Caco-2 (cell line): ENCODE results near the gene FBXO5. TPM values are rescaled to one million over a fixed set of nuclear protein-coding genes. Genes with fewer than 3 reads are reported as not detected.

Experiments
- BruUV-seq: library from RNA; stranded (reverse); fragments of 400-500 nt; replicated peaks from 2 replicates; lab custom pipeline; 2021; lab: Mats Ljungman, UMichigan
- CTCF ChIA-PET: fragments of 300-600 bp; sonication (Branson Sonifier 250); formaldehyde crosslinking; loops from one replicate; lab custom pipeline; 2022; ENCODE audit warnings: antibody characterized with exemption; lab: Charles Lee
- POLR2A ChIA-PET: fragments of 300-600 bp; sonication (Branson Sonifier 250); formaldehyde crosslinking; loops from one replicate; lab custom pipeline; 2022; ENCODE audit warnings: antibody characterized with exemption; lab: Charles Lee
- DNase-seq, 2 experiments: peaks; one replicate each; pipeline versions ENCODE4 v3.0.0 to v3.0.0-alpha.2; 2020 to 2022
- H3K27me3 ChIP-seq: replicated peaks from 2 replicates; pipeline ENCODE4 v1.6.0; 2011; ENCODE audit warnings: low read length; ENCODE audit not compliant: control insufficient read depth, insufficient read depth
- H3K36me3 ChIP-seq: 2 replicates; pipeline ENCODE4 v1.5.1; 2011; ENCODE audit warnings: low read length; ENCODE audit not compliant: control insufficient read depth, insufficient read depth
- H3K4me1 ChIP-seq: fragments of 250-450 bp; sonication (Bioruptor Pico); 2 replicates; pipeline ENCODE4 v1.5.1; 2020; ENCODE audit warnings: mild to moderate bottlenecking
- H3K4me3 ChIP-seq: 2 replicates; pipeline ENCODE4 v1.5.1; 2011; ENCODE audit warnings: low read depth, mild to moderate bottlenecking, control low read depth, low read length
- H3K9me3 ChIP-seq: fragments of 250-450 bp; sonication (Bioruptor Pico); 2 replicates; pipeline ENCODE4 v1.5.1; 2020; ENCODE audit warnings: mild to moderate bottlenecking, moderate library complexity
- H3K27ac Mint-ChIP-seq: one replicate; pipeline ENCODE4 v1.8.0; 2022; ENCODE audit warnings: mixed read lengths; ENCODE audit not compliant: unreplicated experiment
- H3K27me3 Mint-ChIP-seq: one replicate; pipeline ENCODE4 v1.8.0; 2022; ENCODE audit warnings: mixed read lengths; ENCODE audit not compliant: insufficient read depth, unreplicated experiment
- H3K36me3 Mint-ChIP-seq: one replicate; pipeline ENCODE4 v1.8.0; 2022; ENCODE audit warnings: mild to moderate bottlenecking, mixed read lengths; ENCODE audit not compliant: insufficient read depth, unreplicated experiment
- H3K4me1 Mint-ChIP-seq: one replicate; pipeline ENCODE4 v1.8.0; 2022; ENCODE audit warnings: low read depth, mixed read lengths; ENCODE audit not compliant: unreplicated experiment
- H3K4me3 Mint-ChIP-seq: one replicate; pipeline ENCODE4 v1.8.0; 2022; ENCODE audit warnings: mild to moderate bottlenecking, moderate library complexity, mixed read lengths; ENCODE audit not compliant: unreplicated experiment
- H3K9me3 Mint-ChIP-seq: one replicate; pipeline ENCODE4 v1.8.0; 2022; ENCODE audit warnings: mixed read lengths; ENCODE audit not compliant: unreplicated experiment
- intact Hi-C: fragments of 100-400 bp; cut with micrococcal nuclease; formaldehyde crosslinking; loops from one replicate; pipeline ENCODE4 v1.10.0; 2022; ENCODE audit not compliant: unreplicated experiment
- total RNA-seq: library from RNA; stranded (reverse); gene quantifications from 2 replicates; pipeline ENCODE4 v1.2.3, GENCODE V29; 2022
- TF ChIP-seq, protein P1 (sequence below), 2 experiments: fragments of 200-600 bp in 1 of 2; IDR thresholded peaks; 1 replicate in 1 of 2; 2 replicates in 1 of 2; pipeline versions ENCODE4 v1.5.1 to v1.8.0; 2011 to 2022; ENCODE audit warnings: antibody characterized with exemption in 1 of 2, control low read depth in 1 of 2, inconsistent platforms in 1 of 2, low read depth in 1 of 2, low read length in 1 of 2, mild to moderate bottlenecking in 1 of 2, moderate library complexity in 1 of 2; ENCODE audit not compliant: insufficient read depth in 1 of 2, severe bottlenecking in 1 of 2, unreplicated experiment in 1 of 2

Gene FBXO5
- total RNA-seq, 1 experiment from 2014 or later: 35.5 TPM

DNA sequence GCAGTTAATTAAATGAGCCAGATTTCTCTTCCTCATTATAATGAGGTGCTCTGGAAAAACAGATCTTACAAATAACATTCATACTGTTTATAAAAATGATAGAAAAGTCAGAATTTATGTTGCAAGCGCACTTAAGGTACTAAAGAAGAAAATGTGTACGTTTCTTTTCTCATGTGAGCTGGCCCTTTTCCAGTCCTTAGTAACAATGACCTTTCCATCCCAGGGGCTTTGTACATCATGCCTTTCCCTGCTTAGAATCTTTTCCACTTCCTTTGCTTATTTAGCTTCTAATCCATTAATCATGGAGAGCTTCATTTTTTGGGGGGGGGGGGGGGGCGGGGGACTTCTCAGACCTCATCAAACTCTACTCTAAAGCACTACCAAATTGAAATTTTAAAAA is 4.8 kb downstream of the FBXO5 start:
- POLR2A ChIA-PET: no interaction called here
- Mint-ChIP-seq H3K27ac (no peak overlapping the region), H3K9me3 (no peaks in the 10 kb centered on the region), H3K4me1 (peaks cover 12% of the 10 kb centered on the region), H3K4me3 (no peak overlapping the region), H3K27me3 (no peaks in the 10 kb centered on the region), H3K36me3 (peaks cover 77% of the 10 kb centered on the region)
- Histone ChIP-seq H3K9me3 (no peaks in the 10 kb centered on the region), H3K36me3 (peaks cover 3% of the 10 kb centered on the region; the same call in 1 of the 2 replicates), H3K27me3 (no peaks in the 10 kb centered on the region), H3K4me1 (peaks cover 9% of the 10 kb centered on the region), H3K4me3 (no peak overlapping the region)
- intact Hi-C loops: no loop called here
- TF ChIP-seq, protein P1, sequence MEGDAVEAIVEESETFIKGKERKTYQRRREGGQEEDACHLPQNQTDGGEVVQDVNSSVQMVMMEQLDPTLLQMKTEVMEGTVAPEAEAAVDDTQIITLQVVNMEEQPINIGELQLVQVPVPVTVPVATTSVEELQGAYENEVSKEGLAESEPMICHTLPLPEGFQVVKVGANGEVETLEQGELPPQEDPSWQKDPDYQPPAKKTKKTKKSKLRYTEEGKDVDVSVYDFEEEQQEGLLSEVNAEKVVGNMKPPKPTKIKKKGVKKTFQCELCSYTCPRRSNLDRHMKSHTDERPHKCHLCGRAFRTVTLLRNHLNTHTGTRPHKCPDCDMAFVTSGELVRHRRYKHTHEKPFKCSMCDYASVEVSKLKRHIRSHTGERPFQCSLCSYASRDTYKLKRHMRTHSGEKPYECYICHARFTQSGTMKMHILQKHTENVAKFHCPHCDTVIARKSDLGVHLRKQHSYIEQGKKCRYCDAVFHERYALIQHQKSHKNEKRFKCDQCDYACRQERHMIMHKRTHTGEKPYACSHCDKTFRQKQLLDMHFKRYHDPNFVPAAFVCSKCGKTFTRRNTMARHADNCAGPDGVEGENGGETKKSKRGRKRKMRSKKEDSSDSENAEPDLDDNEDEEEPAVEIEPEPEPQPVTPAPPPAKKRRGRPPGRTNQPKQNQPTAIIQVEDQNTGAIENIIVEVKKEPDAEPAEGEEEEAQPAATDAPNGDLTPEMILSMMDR (IDR thresholded peaks at IDR 0.05; ENCODE audit: insufficient read depth in 1 of 2, low read depth in 1 of 2, low read length in 1 of 2, severe bottlenecking in 1 of 2, unreplicated experiment in 1 of 2): no peak
- CTCF ChIA-PET: no interaction called here
- no TSS peak for BruUV-seq
- DNase-seq: no peak

DNA sequence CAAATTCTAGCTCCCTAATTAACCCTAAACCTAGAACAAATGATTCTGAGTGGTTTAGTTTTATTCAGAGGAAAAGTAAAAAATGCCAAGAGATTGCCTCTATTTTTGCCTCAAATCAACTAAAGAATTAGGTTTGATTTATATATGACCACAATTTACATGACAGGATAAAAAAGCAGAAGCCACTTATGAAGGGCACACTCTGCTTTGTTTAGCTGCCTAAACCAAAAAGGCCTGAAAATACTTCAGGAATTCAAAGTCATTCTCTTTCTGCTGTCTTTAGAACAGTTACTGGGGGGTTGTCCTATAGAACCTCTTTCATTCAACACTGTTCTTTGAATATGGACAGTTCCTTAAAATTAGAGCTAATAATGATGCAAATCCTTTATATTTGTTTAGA is 5.3 kb downstream of the FBXO5 start:
- H3K4me3 Mint-ChIP-seq: no peak overlapping the region
- intact Hi-C loops: no loop called here
- no peaks in the 10 kb centered on the region for H3K9me3 ChIP-seq
- H3K4me3 ChIP-seq: no peak overlapping the region
- TF ChIP-seq, protein P1 (IDR thresholded peaks at IDR 0.05; ENCODE audit: insufficient read depth in 1 of 2, low read depth in 1 of 2, low read length in 1 of 2, severe bottlenecking in 1 of 2, unreplicated experiment in 1 of 2): no peak
- CTCF ChIA-PET: no interaction called here
- no peaks in the 10 kb centered on the region for H3K27me3 ChIP-seq
- DNase-seq: no peak
- H3K27me3 Mint-ChIP-seq: no peaks in the 10 kb centered on the region
- POLR2A ChIA-PET: interaction anchor here (0.6 kb wide), 1 partner anchor 8 kb away, joined by 3 read pairs; no protein-coding TSS in a partner anchor
- no peak overlapping the region for H3K27ac Mint-ChIP-seq
- peaks cover 12% of the 10 kb centered on the region for H3K4me1 Mint-ChIP-seq
- BruUV-seq: no TSS peak
- peaks cover 9% of the 10 kb centered on the region for H3K4me1 ChIP-seq
- peaks cover 77% of the 10 kb centered on the region for H3K36me3 Mint-ChIP-seq
- no peaks in the 10 kb centered on the region for H3K9me3 Mint-ChIP-seq
- peaks cover 3% of the 10 kb centered on the region; the same call in 1 of the 2 replicates for H3K36me3 ChIP-seq

DNA sequence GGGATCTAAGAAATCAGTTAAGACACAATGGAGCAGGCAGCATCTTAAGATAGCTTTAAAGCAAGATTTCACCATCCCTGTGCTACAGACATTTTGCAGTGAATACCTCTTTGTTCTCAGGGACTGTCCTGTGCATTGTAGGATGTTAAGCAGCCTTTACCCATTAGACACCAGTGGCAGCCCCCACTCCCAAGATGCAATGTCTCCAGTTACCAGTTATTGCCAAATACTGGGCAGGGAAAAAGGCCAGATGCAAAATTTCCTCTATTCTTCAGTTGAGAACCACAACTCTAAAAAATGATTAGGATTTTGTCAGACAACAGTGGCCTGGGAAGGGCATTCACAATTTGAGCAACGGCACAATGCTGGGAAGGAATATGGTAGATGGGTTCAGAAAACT is 6.1 kb downstream of the FBXO5 start:
- Histone ChIP-seq H3K4me1 (peaks cover 9% of the 10 kb centered on the region), H3K4me3 (no peak overlapping the region), H3K36me3 (peaks cover 3% of the 10 kb centered on the region; the same call in 1 of the 2 replicates), H3K9me3 (no peaks in the 10 kb centered on the region), H3K27me3 (no peaks in the 10 kb centered on the region)
- CTCF ChIA-PET: no interaction called here
- H3K36me3 Mint-ChIP-seq: peaks cover 83% of the 10 kb centered on the region
- intact Hi-C loops: no loop called here
- no peak overlapping the region for H3K27ac Mint-ChIP-seq
- H3K4me3 Mint-ChIP-seq: no peak overlapping the region
- TF ChIP-seq, protein P1 (IDR thresholded peaks at IDR 0.05; ENCODE audit: insufficient read depth in 1 of 2, low read depth in 1 of 2, low read length in 1 of 2, severe bottlenecking in 1 of 2, unreplicated experiment in 1 of 2): no peak
- H3K4me1 Mint-ChIP-seq: peaks cover 12% of the 10 kb centered on the region
- DNase-seq: no peak
- no peaks in the 10 kb centered on the region for H3K9me3 Mint-ChIP-seq
- POLR2A ChIA-PET: no interaction called here
- BruUV-seq: no TSS peak
- no peaks in the 10 kb centered on the region for H3K27me3 Mint-ChIP-seq
